OCI-LY7 (cell line): ENCODE measurements around the gene VAMP4. TPM values are rescaled to one million over a fixed set of nuclear protein-coding genes. Genes with fewer than 3 reads are reported as not detected.

Source experiments
- BruUV-seq: library from RNA; stranded (reverse); fragments of 400-500 nt; replicated peaks from 2 replicates; lab custom pipeline; 2021; lab: Mats Ljungman, UMichigan
- CTCF ChIA-PET: fragments of 300-600 bp; sonication (Branson Sonifier 250); formaldehyde crosslinking; loops from one replicate; lab custom pipeline; 2022; ENCODE audit warnings: antibody characterized with exemption; ENCODE audit not compliant: unreplicated experiment; lab: Charles Lee
- POLR2A ChIA-PET: fragments of 300-600 bp; sonication (Branson Sonifier 250); formaldehyde crosslinking; loops from one replicate; lab custom pipeline; 2022; ENCODE audit warnings: antibody characterized with exemption; lab: Charles Lee
- DNase-seq: peaks from one replicate; pipeline ENCODE4 v3.0.0-alpha.2; 2015; ENCODE audit warnings: low spot score
- H2AFZ ChIP-seq: fragments of 200-600 bp; sonication (generic), shearing (Covaris generic); 2 replicates; pipeline ENCODE4 v1.6.1; 2014; ENCODE audit warnings: mild to moderate bottlenecking, antibody characterized with exemption, low read length, moderate library complexity
- H3K27ac ChIP-seq: fragments of 200-600 bp; sonication (generic); 2 replicates; pipeline ENCODE4 v1.5.1; 2014; ENCODE audit warnings: mixed run types, low read depth, mild to moderate bottlenecking, moderate library complexity, low read length, inconsistent platforms; ENCODE audit not compliant: poor library complexity, severe bottlenecking
- H3K36me3 ChIP-seq: fragments of 200-600 bp; sonication (generic); 2 replicates; pipeline ENCODE4 v1.6.1; 2014; ENCODE audit warnings: mild to moderate bottlenecking, antibody characterized with exemption, low read length, moderate library complexity, mixed read lengths; ENCODE audit not compliant: insufficient read depth
- H3K4me1 ChIP-seq: fragments of 200-600 bp; sonication (generic); 2 replicates; pipeline ENCODE4 v1.5.1; 2014; ENCODE audit warnings: mild to moderate bottlenecking, low read length; ENCODE audit not compliant: insufficient read depth, poor library complexity, severe bottlenecking
- H3K4me2 ChIP-seq: fragments of 200-600 bp; sonication (generic); 2 replicates; pipeline ENCODE4 v1.6.1; 2014; ENCODE audit warnings: mild to moderate bottlenecking, low read length
- H3K4me3 ChIP-seq: fragments of 200-600 bp; sonication (generic); 2 replicates; pipeline ENCODE4 v1.5.1; 2014; ENCODE audit warnings: mild to moderate bottlenecking, low read depth, low read length; ENCODE audit not compliant: poor library complexity, severe bottlenecking
- H3K79me2 ChIP-seq: fragments of 200-600 bp; sonication (generic); 2 replicates; pipeline ENCODE4 v1.6.1; 2016; ENCODE audit warnings: low read depth, mild to moderate bottlenecking, low read length, moderate library complexity, mixed read lengths; ENCODE audit not compliant: insufficient read depth
- H3K9me2 ChIP-seq: fragments of 200-600 bp; sonication (generic); 2 replicates; pipeline ENCODE4 v1.6.1; 2016; ENCODE audit warnings: mild to moderate bottlenecking, low read length, mixed read lengths; ENCODE audit not compliant: insufficient read depth
- H3K9me3 ChIP-seq: fragments of 200-600 bp; sonication (generic); 2 replicates; pipeline ENCODE4 v1.6.1; 2014; ENCODE audit warnings: mild to moderate bottlenecking, mixed run types, low read length, mixed read lengths
- H4K20me1 ChIP-seq: fragments of 200-600 bp; sonication (generic); 2 replicates; pipeline ENCODE4 v1.6.1; 2014; ENCODE audit warnings: mild to moderate bottlenecking, antibody characterized with exemption, low read length, moderate library complexity, mixed read lengths; ENCODE audit not compliant: insufficient read depth
- CTCF ChIP-seq: fragments of 200-600 bp; sonication (generic); conservative IDR thresholded peaks from 2 replicates; pipeline ENCODE4 v1.5.1; 2014; ENCODE audit warnings: mild to moderate bottlenecking, antibody characterized with exemption, low read length, moderate library complexity, mixed read lengths
- EZH2phosphoT487 ChIP-seq: fragments of 200-600 bp; sonication (generic); IDR thresholded peaks from 2 replicates; pipeline ENCODE4 v1.6.1; 2018; ENCODE audit warnings: low read depth, borderline replicate concordance, mild to moderate bottlenecking, mixed run types, antibody characterized with exemption, low read length, moderate library complexity, mixed read lengths
- intact Hi-C: fragments of 100-400 bp; cut with micrococcal nuclease; formaldehyde crosslinking; loops from one replicate; pipeline ENCODE4 v1.10.0; 2022; ENCODE audit not compliant: unreplicated experiment
- total RNA-seq, 2 experiments: library from RNA; depleted of rRNA in 1 of 2; stranded (reverse); fragments of >200 nt in 1 of 2; shearing (Covaris generic) in 1 of 2; gene quantifications; 2 replicates each; pipeline ENCODE4 v1.2.3, GENCODE V29; 2014 to 2022

VAMP4 gene
- total RNA-seq, 2 experiments from 2014 or later = 3.4 to 7.7 TPM

- ChIA-PET POLR2A (no interaction called here), CTCF (no interaction called here)
- H3K79me2 ChIP-seq = no peaks in the 10 kb centered on the region
- H3K9me2 ChIP-seq = no peaks in the 10 kb centered on the region
- intact Hi-C loops = no loop called here
- no peak overlapping the region for H3K27ac ChIP-seq
- H2AFZ ChIP-seq = no peak overlapping the region
- no peaks in the 10 kb centered on the region for H3K36me3 ChIP-seq
- no peak overlapping the region for H3K4me3 ChIP-seq
- H4K20me1 ChIP-seq = no peaks in the 10 kb centered on the region
- TF ChIP-seq CTCF = no peak
- TF ChIP-seq EZH2phosphoT487 = no peak
- no peak overlapping the region for H3K4me2 ChIP-seq
- BruUV-seq = no TSS peak
- no peak for DNase-seq
- no peaks in the 10 kb centered on the region for H3K9me3 ChIP-seq
- no peaks in the 10 kb centered on the region for H3K4me1 ChIP-seq
These were observed 76.9 kb downstream of the VAMP4 start for GRCh38 chr1:171664976-171665375.

GRCh38 chr1:171663854-171664575 lies 77.8 kb downstream of the VAMP4 start:
- no TSS peak for BruUV-seq
- CTCF ChIA-PET = no interaction called here

More at GRCh38 chr1:171663854-171664575, 77.8 kb downstream of the VAMP4 start:
- no peak overlapping the region for H3K4me3 ChIP-seq
- no peaks in the 10 kb centered on the region for H3K4me1 ChIP-seq
- intact Hi-C loops = no loop called here
- no peaks in the 10 kb centered on the region for H3K9me3 ChIP-seq
- no peak overlapping the region for H3K4me2 ChIP-seq
- H3K9me2 ChIP-seq = no peaks in the 10 kb centered on the region
- H4K20me1 ChIP-seq = no peaks in the 10 kb centered on the region
- H3K36me3 ChIP-seq = no peaks in the 10 kb centered on the region
- H3K79me2 ChIP-seq = no peaks in the 10 kb centered on the region
- no peak overlapping the region for H2AFZ ChIP-seq
- POLR2A ChIA-PET = no interaction called here
- no peak for DNase-seq
- no peak overlapping the region for H3K27ac ChIP-seq
- TF ChIP-seq EZH2phosphoT487 = no peak
- TF ChIP-seq CTCF = no peak
